ENCODE measurements around the gene ANKFY1. TPM values are rescaled to one million over a fixed set of nuclear protein-coding genes. Genes with fewer than 3 reads are reported as not detected.
A peak's percentile ranks its signal among the peaks of the same experiment; 100 is the strongest.

The ANKFY1 gene
- total and polyA plus RNA-seq, 9 of the 15 experiments (the other 6 are each of a cell fraction or from before 2014, with no cell fraction given): 4.3 to 25.6 (median 12.2) TPM

DNA sequence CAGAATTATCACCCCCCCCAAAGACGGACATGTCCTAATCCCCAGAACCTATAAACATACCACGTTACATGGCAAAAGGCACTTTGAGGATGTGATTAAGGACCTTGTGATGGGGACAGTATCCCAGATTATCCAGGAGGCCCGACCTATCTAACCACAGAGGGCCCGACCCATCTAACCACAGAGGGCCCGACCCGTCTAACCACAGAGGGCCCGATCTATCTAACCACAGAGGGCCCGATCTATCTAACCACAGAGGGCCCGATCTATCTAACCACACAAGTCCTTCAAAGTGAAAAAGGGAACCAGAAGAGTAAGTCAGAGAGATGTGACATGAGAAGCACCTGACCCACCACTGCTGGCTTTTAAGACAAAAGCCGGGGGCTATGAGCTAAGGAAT, 56.8 kb downstream of the ANKFY1 start (continued):
- TF ChIP-seq, protein P1, sequence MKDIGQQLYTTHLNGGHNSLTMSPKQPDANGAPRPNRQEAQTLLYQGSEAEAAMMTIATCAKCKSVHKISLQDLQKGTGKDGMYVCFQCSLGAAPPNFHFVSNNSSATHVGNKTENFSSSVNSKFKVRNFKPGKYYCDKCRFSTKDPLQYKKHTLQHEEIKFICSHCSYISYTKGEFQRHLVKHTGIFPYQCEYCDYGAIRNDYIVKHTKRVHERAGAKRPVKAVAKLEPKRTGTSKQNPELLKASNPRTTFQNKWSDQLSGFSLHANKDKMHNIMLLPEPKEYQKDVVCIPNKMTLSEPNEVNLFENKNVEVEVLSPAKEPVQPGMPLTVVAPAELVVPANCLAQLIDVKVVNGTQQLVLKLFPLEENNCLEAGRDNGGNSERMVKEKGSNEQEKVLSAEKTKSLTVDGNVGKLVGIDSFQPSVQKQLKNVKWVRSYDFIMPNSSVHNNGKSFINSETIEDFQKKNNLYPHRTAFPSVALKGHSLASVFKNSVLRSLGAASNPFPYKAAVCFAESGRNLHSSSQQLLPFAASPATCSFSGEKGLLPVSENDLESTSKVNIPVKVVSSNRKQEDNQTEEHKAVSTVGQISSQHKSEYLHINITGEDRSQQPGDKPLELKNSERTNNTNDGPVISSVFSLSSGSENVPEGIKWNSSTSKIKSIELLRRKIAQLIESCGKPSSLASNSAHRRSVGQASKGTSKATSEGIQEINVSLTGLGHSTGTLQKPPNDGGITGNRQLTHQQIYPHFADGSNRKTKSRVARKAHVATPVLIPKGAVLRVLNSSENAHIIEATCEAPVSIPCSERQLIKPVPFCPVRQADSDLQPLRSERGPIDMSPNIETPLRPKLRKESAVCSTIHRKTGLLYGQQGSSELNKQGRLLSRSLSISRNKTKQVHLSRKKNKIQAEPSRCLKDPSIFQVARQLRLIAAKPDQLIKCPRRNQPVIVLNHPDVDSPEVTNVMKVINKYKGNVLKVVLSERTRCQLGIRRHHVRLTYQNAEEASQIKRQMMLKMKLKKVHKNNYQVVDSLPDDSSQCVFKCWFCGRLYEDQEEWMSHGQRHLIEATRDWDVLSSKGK (CRISPR knock-in tag; IDR thresholded peaks at IDR 0.05): no peak
- TF ChIP-seq CEBPG (CRISPR knock-in tag; IDR thresholded peaks at IDR 0.05) (no peak), CEBPG (tag; conservative IDR thresholded peaks at IDR 0.05 in 1 of 2, IDR thresholded peaks at IDR 0.05 in 1 of 2) (no peak), ESRRA (IDR thresholded peaks at IDR 0.05; ENCODE audit: borderline replicate concordance, low read depth) (peak; percentile 99; the same call in 1 of the 2 replicates), SIN3A (IDR thresholded peaks at IDR 0.05; ENCODE audit: borderline replicate concordance in 2 of 2, control insufficient read depth in 1 of 2, low read depth in 2 of 2, low read length in 2 of 2) (no peak), RFX7 (CRISPR knock-in tag; IDR thresholded peaks at IDR 0.05) (no peak), ZNF785 (CRISPR knock-in tag; IDR thresholded peaks at IDR 0.05) (no peak), ZFPM2 (CRISPR knock-in tag; IDR thresholded peaks at IDR 0.05) (no peak), FOXK1 (CRISPR knock-in tag; IDR thresholded peaks at IDR 0.05; ENCODE audit: borderline replicate concordance) (no peak), ZNF436 (CRISPR knock-in tag; IDR thresholded peaks at IDR 0.05) (no peak)
- TF ChIP-seq, protein P2, sequence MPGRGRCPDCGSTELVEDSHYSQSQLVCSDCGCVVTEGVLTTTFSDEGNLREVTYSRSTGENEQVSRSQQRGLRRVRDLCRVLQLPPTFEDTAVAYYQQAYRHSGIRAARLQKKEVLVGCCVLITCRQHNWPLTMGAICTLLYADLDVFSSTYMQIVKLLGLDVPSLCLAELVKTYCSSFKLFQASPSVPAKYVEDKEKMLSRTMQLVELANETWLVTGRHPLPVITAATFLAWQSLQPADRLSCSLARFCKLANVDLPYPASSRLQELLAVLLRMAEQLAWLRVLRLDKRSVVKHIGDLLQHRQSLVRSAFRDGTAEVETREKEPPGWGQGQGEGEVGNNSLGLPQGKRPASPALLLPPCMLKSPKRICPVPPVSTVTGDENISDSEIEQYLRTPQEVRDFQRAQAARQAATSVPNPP (IDR thresholded peaks at IDR 0.05; ENCODE audit: borderline replicate concordance, insufficient read depth, insufficient read length): no peak
- TF ChIP-seq, protein P3, sequence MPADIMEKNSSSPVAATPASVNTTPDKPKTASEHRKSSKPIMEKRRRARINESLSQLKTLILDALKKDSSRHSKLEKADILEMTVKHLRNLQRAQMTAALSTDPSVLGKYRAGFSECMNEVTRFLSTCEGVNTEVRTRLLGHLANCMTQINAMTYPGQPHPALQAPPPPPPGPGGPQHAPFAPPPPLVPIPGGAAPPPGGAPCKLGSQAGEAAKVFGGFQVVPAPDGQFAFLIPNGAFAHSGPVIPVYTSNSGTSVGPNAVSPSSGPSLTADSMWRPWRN (IDR thresholded peaks at IDR 0.05; ENCODE audit: low read depth): peak; percentile 92
- TF ChIP-seq, protein P4, sequence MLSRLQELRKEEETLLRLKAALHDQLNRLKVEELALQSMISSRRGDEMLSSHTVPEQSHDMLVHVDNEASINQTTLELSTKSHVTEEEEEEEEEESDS (CRISPR knock-in tag; IDR thresholded peaks at IDR 0.05): no peak
- TF ChIP-seq, protein P5, sequence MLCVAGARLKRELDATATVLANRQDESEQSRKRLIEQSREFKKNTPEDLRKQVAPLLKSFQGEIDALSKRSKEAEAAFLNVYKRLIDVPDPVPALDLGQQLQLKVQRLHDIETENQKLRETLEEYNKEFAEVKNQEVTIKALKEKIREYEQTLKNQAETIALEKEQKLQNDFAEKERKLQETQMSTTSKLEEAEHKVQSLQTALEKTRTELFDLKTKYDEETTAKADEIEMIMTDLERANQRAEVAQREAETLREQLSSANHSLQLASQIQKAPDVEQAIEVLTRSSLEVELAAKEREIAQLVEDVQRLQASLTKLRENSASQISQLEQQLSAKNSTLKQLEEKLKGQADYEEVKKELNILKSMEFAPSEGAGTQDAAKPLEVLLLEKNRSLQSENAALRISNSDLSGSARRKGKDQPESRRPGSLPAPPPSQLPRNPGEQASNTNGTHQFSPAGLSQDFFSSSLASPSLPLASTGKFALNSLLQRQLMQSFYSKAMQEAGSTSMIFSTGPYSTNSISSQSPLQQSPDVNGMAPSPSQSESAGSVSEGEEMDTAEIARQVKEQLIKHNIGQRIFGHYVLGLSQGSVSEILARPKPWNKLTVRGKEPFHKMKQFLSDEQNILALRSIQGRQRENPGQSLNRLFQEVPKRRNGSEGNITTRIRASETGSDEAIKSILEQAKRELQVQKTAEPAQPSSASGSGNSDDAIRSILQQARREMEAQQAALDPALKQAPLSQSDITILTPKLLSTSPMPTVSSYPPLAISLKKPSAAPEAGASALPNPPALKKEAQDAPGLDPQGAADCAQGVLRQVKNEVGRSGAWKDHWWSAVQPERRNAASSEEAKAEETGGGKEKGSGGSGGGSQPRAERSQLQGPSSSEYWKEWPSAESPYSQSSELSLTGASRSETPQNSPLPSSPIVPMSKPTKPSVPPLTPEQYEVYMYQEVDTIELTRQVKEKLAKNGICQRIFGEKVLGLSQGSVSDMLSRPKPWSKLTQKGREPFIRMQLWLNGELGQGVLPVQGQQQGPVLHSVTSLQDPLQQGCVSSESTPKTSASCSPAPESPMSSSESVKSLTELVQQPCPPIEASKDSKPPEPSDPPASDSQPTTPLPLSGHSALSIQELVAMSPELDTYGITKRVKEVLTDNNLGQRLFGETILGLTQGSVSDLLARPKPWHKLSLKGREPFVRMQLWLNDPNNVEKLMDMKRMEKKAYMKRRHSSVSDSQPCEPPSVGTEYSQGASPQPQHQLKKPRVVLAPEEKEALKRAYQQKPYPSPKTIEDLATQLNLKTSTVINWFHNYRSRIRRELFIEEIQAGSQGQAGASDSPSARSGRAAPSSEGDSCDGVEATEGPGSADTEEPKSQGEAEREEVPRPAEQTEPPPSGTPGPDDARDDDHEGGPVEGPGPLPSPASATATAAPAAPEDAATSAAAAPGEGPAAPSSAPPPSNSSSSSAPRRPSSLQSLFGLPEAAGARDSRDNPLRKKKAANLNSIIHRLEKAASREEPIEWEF (CRISPR knock-in tag; IDR thresholded peaks at IDR 0.05): no peak
- TF ChIP-seq, protein P6, sequence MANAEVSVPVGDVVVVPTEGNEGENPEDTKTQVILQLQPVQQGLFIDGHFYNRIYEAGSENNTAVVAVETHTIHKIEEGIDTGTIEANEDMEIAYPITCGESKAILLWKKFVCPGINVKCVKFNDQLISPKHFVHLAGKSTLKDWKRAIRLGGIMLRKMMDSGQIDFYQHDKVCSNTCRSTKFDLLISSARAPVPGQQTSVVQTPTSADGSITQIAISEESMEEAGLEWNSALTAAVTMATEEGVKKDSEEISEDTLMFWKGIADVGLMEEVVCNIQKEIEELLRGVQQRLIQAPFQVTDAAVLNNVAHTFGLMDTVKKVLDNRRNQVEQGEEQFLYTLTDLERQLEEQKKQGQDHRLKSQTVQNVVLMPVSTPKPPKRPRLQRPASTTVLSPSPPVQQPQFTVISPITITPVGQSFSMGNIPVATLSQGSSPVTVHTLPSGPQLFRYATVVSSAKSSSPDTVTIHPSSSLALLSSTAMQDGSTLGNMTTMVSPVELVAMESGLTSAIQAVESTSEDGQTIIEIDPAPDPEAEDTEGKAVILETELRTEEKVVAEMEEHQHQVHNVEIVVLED (CRISPR knock-in tag; IDR thresholded peaks at IDR 0.05): no peak

All from K562 (cell line).